ENCODE measurements around the gene RCN1. TPM values are rescaled to one million over a fixed set of nuclear protein-coding genes. Genes with fewer than 3 reads are reported as not detected.

The RCN1 gene
- total and polyA plus RNA-seq, 4 donors = 35.9 to 58.1 (median 46.4) TPM

DNA sequence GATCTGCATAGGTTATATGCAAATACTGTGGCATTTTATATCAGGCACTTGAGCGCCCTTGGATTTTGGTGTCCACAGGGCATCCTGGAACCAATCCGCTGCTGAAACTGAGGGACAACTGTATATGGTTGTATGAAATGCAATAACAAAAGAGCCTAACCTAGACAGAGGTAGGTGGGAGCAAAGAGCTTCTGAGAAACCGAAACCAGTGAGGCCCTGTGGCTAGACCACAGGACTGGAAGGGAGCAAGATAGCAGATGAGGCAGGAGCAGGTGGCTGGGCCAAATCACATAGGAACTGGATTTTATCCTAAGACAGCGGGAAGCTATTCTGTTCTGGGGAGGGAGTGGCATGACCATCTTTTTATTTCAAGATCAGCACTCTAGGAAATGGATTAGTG, 30.1 kb downstream of the RCN1 start:
- Histone ChIP-seq H3K4me3 (ENCODE audit: low read depth in 1 of 3, low read length in 3 of 3) (no peak overlapping the region), H3K27ac (ENCODE audit: low read depth in 1 of 2, low read length in 2 of 2) (no peak overlapping the region), H3K9ac (ENCODE audit: low read depth in 1 of 2, low read length in 2 of 2) (no peak overlapping the region), H3K9me3 (ENCODE audit: control insufficient read depth in 4 of 4, low read length in 3 of 4) (no peaks in the 10 kb centered on the region), H3K36me3 (ENCODE audit: control insufficient read depth in 4 of 4, insufficient read depth in 3 of 4, low read depth in 1 of 4, low read length in 3 of 4) (no peaks in the 10 kb centered on the region), H3K4me1 (ENCODE audit: control insufficient read depth in 4 of 4, insufficient read depth in 4 of 4, low read length in 3 of 4) (no peaks in the 10 kb centered on the region), H3K27me3 (ENCODE audit: control insufficient read depth in 4 of 4, insufficient read depth in 4 of 4, low read length in 3 of 4) (peaks cover 0 to 6% (median 0%) of the 10 kb centered on the region in 4 donors)
- 91% methylated on average over 4 of the region's 4 CpGs for WGBS
- TF ChIP-seq ATF3 (IDR thresholded peaks at IDR 0.05) (no peak), JUND (IDR thresholded peaks at IDR 0.05) (no peak), EGR1 (IDR thresholded peaks at IDR 0.05; ENCODE audit: low read depth in 2 of 2) (no peak), SP1 (IDR thresholded peaks at IDR 0.05) (no peak), NR2F2 (IDR thresholded peaks at IDR 0.05) (no peak), TAF1 (conservative IDR thresholded peaks at IDR 0.05) (no peak)
- TF ChIP-seq, protein P1, sequence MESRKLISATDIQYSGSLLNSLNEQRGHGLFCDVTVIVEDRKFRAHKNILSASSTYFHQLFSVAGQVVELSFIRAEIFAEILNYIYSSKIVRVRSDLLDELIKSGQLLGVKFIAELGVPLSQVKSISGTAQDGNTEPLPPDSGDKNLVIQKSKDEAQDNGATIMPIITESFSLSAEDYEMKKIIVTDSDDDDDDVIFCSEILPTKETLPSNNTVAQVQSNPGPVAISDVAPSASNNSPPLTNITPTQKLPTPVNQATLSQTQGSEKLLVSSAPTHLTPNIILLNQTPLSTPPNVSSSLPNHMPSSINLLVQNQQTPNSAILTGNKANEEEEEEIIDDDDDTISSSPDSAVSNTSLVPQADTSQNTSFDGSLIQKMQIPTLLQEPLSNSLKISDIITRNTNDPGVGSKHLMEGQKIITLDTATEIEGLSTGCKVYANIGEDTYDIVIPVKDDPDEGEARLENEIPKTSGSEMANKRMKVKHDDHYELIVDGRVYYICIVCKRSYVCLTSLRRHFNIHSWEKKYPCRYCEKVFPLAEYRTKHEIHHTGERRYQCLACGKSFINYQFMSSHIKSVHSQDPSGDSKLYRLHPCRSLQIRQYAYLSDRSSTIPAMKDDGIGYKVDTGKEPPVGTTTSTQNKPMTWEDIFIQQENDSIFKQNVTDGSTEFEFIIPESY (IDR thresholded peaks at IDR 0.05) = no peak
- TF ChIP-seq, protein P2, sequence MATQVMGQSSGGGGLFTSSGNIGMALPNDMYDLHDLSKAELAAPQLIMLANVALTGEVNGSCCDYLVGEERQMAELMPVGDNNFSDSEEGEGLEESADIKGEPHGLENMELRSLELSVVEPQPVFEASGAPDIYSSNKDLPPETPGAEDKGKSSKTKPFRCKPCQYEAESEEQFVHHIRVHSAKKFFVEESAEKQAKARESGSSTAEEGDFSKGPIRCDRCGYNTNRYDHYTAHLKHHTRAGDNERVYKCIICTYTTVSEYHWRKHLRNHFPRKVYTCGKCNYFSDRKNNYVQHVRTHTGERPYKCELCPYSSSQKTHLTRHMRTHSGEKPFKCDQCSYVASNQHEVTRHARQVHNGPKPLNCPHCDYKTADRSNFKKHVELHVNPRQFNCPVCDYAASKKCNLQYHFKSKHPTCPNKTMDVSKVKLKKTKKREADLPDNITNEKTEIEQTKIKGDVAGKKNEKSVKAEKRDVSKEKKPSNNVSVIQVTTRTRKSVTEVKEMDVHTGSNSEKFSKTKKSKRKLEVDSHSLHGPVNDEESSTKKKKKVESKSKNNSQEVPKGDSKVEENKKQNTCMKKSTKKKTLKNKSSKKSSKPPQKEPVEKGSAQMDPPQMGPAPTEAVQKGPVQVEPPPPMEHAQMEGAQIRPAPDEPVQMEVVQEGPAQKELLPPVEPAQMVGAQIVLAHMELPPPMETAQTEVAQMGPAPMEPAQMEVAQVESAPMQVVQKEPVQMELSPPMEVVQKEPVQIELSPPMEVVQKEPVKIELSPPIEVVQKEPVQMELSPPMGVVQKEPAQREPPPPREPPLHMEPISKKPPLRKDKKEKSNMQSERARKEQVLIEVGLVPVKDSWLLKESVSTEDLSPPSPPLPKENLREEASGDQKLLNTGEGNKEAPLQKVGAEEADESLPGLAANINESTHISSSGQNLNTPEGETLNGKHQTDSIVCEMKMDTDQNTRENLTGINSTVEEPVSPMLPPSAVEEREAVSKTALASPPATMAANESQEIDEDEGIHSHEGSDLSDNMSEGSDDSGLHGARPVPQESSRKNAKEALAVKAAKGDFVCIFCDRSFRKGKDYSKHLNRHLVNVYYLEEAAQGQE (IDR thresholded peaks at IDR 0.05) = no peak
- no peak for DNase-seq (ENCODE audit: low spot score)

- Histone ChIP-seq H3K9me3 (ENCODE audit: control insufficient read depth in 4 of 4, low read length in 3 of 4) (no peaks in the 10 kb centered on the region), H3K9ac (ENCODE audit: low read depth in 1 of 2, low read length in 2 of 2) (no peak overlapping the region), H3K4me3 (ENCODE audit: low read depth in 1 of 3, low read length in 3 of 3) (no peak overlapping the region), H3K36me3 (ENCODE audit: control insufficient read depth in 4 of 4, insufficient read depth in 3 of 4, low read depth in 1 of 4, low read length in 3 of 4) (no peaks in the 10 kb centered on the region), H3K4me1 (ENCODE audit: control insufficient read depth in 4 of 4, insufficient read depth in 4 of 4, low read length in 3 of 4) (no peaks in the 10 kb centered on the region), H3K27me3 (ENCODE audit: control insufficient read depth in 4 of 4, insufficient read depth in 4 of 4, low read length in 3 of 4) (peaks cover 0 to 6% (median 0%) of the 10 kb centered on the region in 4 donors), H3K27ac (ENCODE audit: low read depth in 1 of 2, low read length in 2 of 2) (no peak overlapping the region)
- no peak for DNase-seq (ENCODE audit: low spot score)
- 61% methylated on average over 2 of the region's 2 CpGs for WGBS
- TF ChIP-seq GABPA (IDR thresholded peaks at IDR 0.05 in 1 of 2, conservative IDR thresholded peaks at IDR 0.05 in 1 of 2) = no peak
- no peak for TF ChIP-seq HNF4G (IDR thresholded peaks at IDR 0.05)
- TF ChIP-seq JUND (IDR thresholded peaks at IDR 0.05) = no peak
- no peak for TF ChIP-seq YY1 (IDR thresholded peaks at IDR 0.05)
- TF ChIP-seq, protein P2 (IDR thresholded peaks at IDR 0.05) = no peak
- no peak for TF ChIP-seq RAD21 (IDR thresholded peaks at IDR 0.05)
- no peak for TF ChIP-seq FOXA2 (IDR thresholded peaks at IDR 0.05)
- no peak for TF ChIP-seq FOXA1 (IDR thresholded peaks at IDR 0.05)
- TF ChIP-seq, protein P1 (IDR thresholded peaks at IDR 0.05) = no peak
- TF ChIP-seq CTCF (IDR thresholded peaks at IDR 0.05; ENCODE audit: low read depth, low read length, missing input control) = no peak
- TF ChIP-seq ATF3 (IDR thresholded peaks at IDR 0.05) = no peak
- TF ChIP-seq MAX (IDR thresholded peaks at IDR 0.05) = no peak
- no peak for TF ChIP-seq SP1 (IDR thresholded peaks at IDR 0.05)
- no peak for TF ChIP-seq NR2F2 (IDR thresholded peaks at IDR 0.05)
- no peak for TF ChIP-seq RXRA (IDR thresholded peaks at IDR 0.05)
- no peak for TF ChIP-seq EGR1 (IDR thresholded peaks at IDR 0.05; ENCODE audit: low read depth in 2 of 2)
- TF ChIP-seq HNF4A (conservative IDR thresholded peaks at IDR 0.05) = no peak
- TF ChIP-seq TAF1 (conservative IDR thresholded peaks at IDR 0.05) = no peak
Observed at GRCh38 chr11:32122200-32122599, 31.3 kb downstream of the RCN1 start.
